Measurements from ENCODE around the gene KDM4B. TPM values are rescaled to one million over a fixed set of nuclear protein-coding genes. Genes with fewer than 3 reads are reported as not detected.

The KDM4B gene
- total and polyA plus RNA-seq, 2 of the 8 experiments (the other 6 are each of a cell fraction or from before 2014, with no cell fraction given) = 12.0 to 31.9 TPM

DNA sequence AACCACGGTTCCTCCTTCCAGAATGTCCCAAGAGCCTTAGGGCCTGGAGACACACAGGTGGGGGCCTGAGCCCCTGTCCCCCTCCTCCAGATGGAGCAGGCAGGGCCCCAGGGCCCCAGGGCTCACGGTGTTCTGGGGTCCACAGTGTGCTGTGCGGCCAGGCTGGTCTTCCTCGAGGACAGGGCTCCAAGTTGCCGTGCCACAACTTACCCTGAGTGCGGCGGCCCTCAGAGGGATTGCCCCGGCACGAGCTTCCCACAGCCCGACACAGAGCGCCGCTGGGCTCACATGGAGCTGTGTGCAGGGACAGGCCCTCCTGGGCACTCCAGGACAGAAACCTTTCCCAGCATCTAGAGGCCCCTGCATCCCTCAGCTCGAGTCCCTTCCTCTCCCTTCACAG is 160.8 kb downstream of the KDM4B start:
- no peak overlapping the region for H2BK120ac ChIP-seq (replicated peaks; ENCODE audit: low read depth, low read length)
- no peaks in the 10 kb centered on the region for H3K23me2 ChIP-seq (ENCODE audit: low read depth, low read length)
- no peaks in the 10 kb centered on the region for H3K27me3 ChIP-seq (replicated peaks in 1 of 4; ENCODE audit: control insufficient read depth in 3 of 4, extremely low read depth in 1 of 4, insufficient read depth in 3 of 4, low read length in 3 of 4)
- no peak overlapping the region for H3K4me3 ChIP-seq (ENCODE audit: extremely low read depth in 1 of 4, insufficient read depth in 2 of 4, low read depth in 3 of 4, low read length in 4 of 4)
- TF ChIP-seq SUZ12 (IDR thresholded peaks at IDR 0.05; ENCODE audit: low read length) = no peak
- TF ChIP-seq ZNF274 (IDR thresholded peaks at IDR 0.05; ENCODE audit: borderline replicate concordance, extremely low read depth, low read length) = no peak
- no peak for TF ChIP-seq SIX5 (IDR thresholded peaks at IDR 0.05; ENCODE audit: low read depth, low read length)
- TF ChIP-seq, protein P1, sequence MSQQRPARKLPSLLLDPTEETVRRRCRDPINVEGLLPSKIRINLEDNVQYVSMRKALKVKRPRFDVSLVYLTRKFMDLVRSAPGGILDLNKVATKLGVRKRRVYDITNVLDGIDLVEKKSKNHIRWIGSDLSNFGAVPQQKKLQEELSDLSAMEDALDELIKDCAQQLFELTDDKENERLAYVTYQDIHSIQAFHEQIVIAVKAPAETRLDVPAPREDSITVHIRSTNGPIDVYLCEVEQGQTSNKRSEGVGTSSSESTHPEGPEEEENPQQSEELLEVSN (IDR thresholded peaks at IDR 0.05) = no peak
- TF ChIP-seq EP300 (IDR thresholded peaks at IDR 0.05; ENCODE audit: borderline replicate concordance in 1 of 2, low read depth in 2 of 2, low read length in 2 of 2) = no peak
- no peak for TF ChIP-seq POLR2A (IDR thresholded peaks at IDR 0.05; ENCODE audit: control extremely low read depth in 1 of 2, low read depth in 2 of 2, low read length in 2 of 2)
- TF ChIP-seq SP2 (IDR thresholded peaks at IDR 0.05; ENCODE audit: low read length) = no peak
- TF ChIP-seq NRF1 (IDR thresholded peaks at IDR 0.05; ENCODE audit: low read depth, low read length) = no peak
- no peak for TF ChIP-seq CBX8 (IDR thresholded peaks at IDR 0.05; ENCODE audit: borderline replicate concordance, low read depth, low read length)
- TF ChIP-seq RAD21 (IDR thresholded peaks at IDR 0.05 in 1 of 2, conservative IDR thresholded peaks at IDR 0.05 in 1 of 2; ENCODE audit: low read depth in 2 of 2, low read length in 2 of 2) = no peak
- no peak for TF ChIP-seq RBBP5 (IDR thresholded peaks at IDR 0.05; ENCODE audit: borderline replicate concordance, low read depth, low read length)
- TF ChIP-seq EZH2 (IDR thresholded peaks at IDR 0.05; ENCODE audit: low read depth, low read length, severe bottlenecking) = no peak
- no peak for TF ChIP-seq SAP30 (IDR thresholded peaks at IDR 0.05; ENCODE audit: insufficient read depth, insufficient replicate concordance, low read length)
- H3K27ac ChIP-seq (ENCODE audit: low read depth, low read length) = no peak overlapping the region
- ChIA-PET CTCF (ENCODE audit: partially characterized antibody) (interaction anchor here (0.5 to 1.5 kb wide), 8 partner anchors 9 to 331 kb away, joined by 3 to 4 read pairs (median 3); no protein-coding TSS in a partner anchor), POLR2A (ENCODE audit: partially characterized antibody) (no interaction called here)
- 96% methylated on average over 12 of the region's 13 CpGs; no CpG with 5 or more reads in 1 of the 2 experiments for WGBS, 2 experiments (ENCODE audit: extremely low coverage in 1 of 2, insufficient coverage in 1 of 2, insufficient read length in 1 of 2, insufficient replicate concordance in 2 of 2, low coverage in 1 of 2, low lambda C conversion rate in 2 of 2, missing lambda C conversion rate in 1 of 2)
- FAIRE-seq = no peak
- H3K9ac ChIP-seq (replicated peaks in 1 of 4; ENCODE audit: extremely low read depth in 1 of 4, low read depth in 3 of 4, low read length in 3 of 4) = no peak overlapping the region
- H4K20me1 ChIP-seq (replicated peaks in 1 of 2; ENCODE audit: control insufficient read depth in 1 of 2, insufficient read depth in 2 of 2, low read length in 2 of 2) = peaks cover 0 to 1% of the 10 kb centered on the region in 2 experiments
- H2AFZ ChIP-seq (ENCODE audit: low read length) = no peak overlapping the region
- H3K36me3 ChIP-seq (ENCODE audit: control insufficient read depth in 2 of 4, insufficient read depth in 4 of 4, low read length in 3 of 4) = peaks cover 5 to 7% (median 6%) of the 10 kb centered on the region in 4 experiments; a peak in 3 of 8 replicates
- H3K4me1 ChIP-seq (replicated peaks in 1 of 4; ENCODE audit: control insufficient read depth in 3 of 4, insufficient read depth in 4 of 4, low read length in 3 of 4) = peaks cover 5 to 54% (median 45%) of the 10 kb centered on the region in 4 experiments
- H3K9me3 ChIP-seq (ENCODE audit: insufficient read depth in 2 of 2, low read depth in 1 of 2, low read length in 1 of 2) = no peaks in the 10 kb centered on the region
- H4K8ac ChIP-seq (ENCODE audit: extremely low read depth, insufficient read depth, low read length) = no peak overlapping the region
- H3K4me2 ChIP-seq (ENCODE audit: insufficient read depth in 1 of 2, low read depth in 2 of 2, low read length in 2 of 2) = no peak overlapping the region
- H2AK5ac ChIP-seq (ENCODE audit: low read depth, low read length) = peak overlapping the region; percentile 82; the same call in 1 of the 2 replicates
- H3K14ac ChIP-seq (ENCODE audit: insufficient read length) = no peak overlapping the region
- no peak overlapping the region for H3K56ac ChIP-seq (replicated peaks; ENCODE audit: insufficient read length, low read depth, low read length)
- H3K79me1 ChIP-seq (ENCODE audit: low read depth, low read length) = 0 out of 2 replicates have a peak, but pooled peaks cover 3% of the 10 kb centered on the region
- H3K23ac ChIP-seq (ENCODE audit: insufficient read length) = no peak overlapping the region
- no peak for DNase-seq (ENCODE audit: low read depth in 1 of 2, low spot score in 2 of 2)
- H4K5ac ChIP-seq (ENCODE audit: insufficient read length, low read depth, low read length) = no peak overlapping the region
- 0 out of 2 replicates have a peak overlapping the region, but pooled peaks have one; percentile 87 for H2BK12ac ChIP-seq (ENCODE audit: low read depth, low read length)
- 0 out of 2 replicates have a peak overlapping the region, but pooled peaks have one; percentile 61 for H2BK15ac ChIP-seq (ENCODE audit: low read length)
- H3K4ac ChIP-seq (replicated peaks; ENCODE audit: insufficient read length, low read depth, low read length) = no peak overlapping the region
- H2BK5ac ChIP-seq (ENCODE audit: low read depth, low read length) = no peak overlapping the region
- H3K18ac ChIP-seq (ENCODE audit: extremely low read depth, low read length) = peak overlapping the region; percentile 48
- H4K91ac ChIP-seq (replicated peaks; ENCODE audit: insufficient read length, low read length) = peak overlapping the region; percentile 5
- no peak overlapping the region for H2BK20ac ChIP-seq (ENCODE audit: low read length)
- no peaks in the 10 kb centered on the region for H3K79me2 ChIP-seq (ENCODE audit: control insufficient read depth in 1 of 2, insufficient read depth in 2 of 2, low read length in 2 of 2)
